ENCODE measurements around the gene TNN.

The TNN gene

GRCh38 chr1:175118375-175119367 lies 51.0 kb downstream of the TNN start:
- Histone ChIP-seq H3K36me3 (ENCODE audit: control insufficient read depth, low read depth, low read length) (no peaks in the 10 kb centered on the region), H3K4me1 (ENCODE audit: control insufficient read depth, low read depth, low read length) (no peaks in the 10 kb centered on the region), H3K4me3 (ENCODE audit: low read length) (no peak overlapping the region), H3K9me3 (ENCODE audit: control insufficient read depth, low read depth, low read length) (no peaks in the 10 kb centered on the region), H3K27me3 (ENCODE audit: control insufficient read depth, insufficient read depth, low read length) (no peaks in the 10 kb centered on the region), H3K27ac (ENCODE audit: low read length) (no peak overlapping the region), H3K9ac (ENCODE audit: low read length) (no peak overlapping the region)

- Histone ChIP-seq H3K27ac (ENCODE audit: low read length) (no peak overlapping the region), H3K9me3 (ENCODE audit: control insufficient read depth, low read depth, low read length) (no peaks in the 10 kb centered on the region)
Observed at GRCh38 chr1:175120511-175120910, 52.9 kb downstream of the TNN start.

GRCh38 chr1:175124861-175125260 lies 57.2 kb downstream of the TNN start:
- H3K4me3 ChIP-seq (ENCODE audit: low read length) = no peak overlapping the region
- no peaks in the 10 kb centered on the region for H3K9me3 ChIP-seq (ENCODE audit: control insufficient read depth, low read depth, low read length)
- H3K4me1 ChIP-seq (ENCODE audit: control insufficient read depth, low read depth, low read length) = peaks cover 8% of the 10 kb centered on the region
- no peaks in the 10 kb centered on the region for H3K36me3 ChIP-seq (ENCODE audit: control insufficient read depth, low read depth, low read length)
- H3K27me3 ChIP-seq (ENCODE audit: control insufficient read depth, insufficient read depth, low read length) = no peaks in the 10 kb centered on the region
- no peak overlapping the region for H3K27ac ChIP-seq (ENCODE audit: low read length)
- H3K9ac ChIP-seq (ENCODE audit: low read length) = no peak overlapping the region

More at GRCh38 chr1:175120511-175120910, 52.9 kb downstream of the TNN start:
- Histone ChIP-seq H3K4me1 (ENCODE audit: control insufficient read depth, low read depth, low read length) (no peaks in the 10 kb centered on the region), H3K27me3 (ENCODE audit: control insufficient read depth, insufficient read depth, low read length) (no peaks in the 10 kb centered on the region), H3K4me3 (ENCODE audit: low read length) (no peak overlapping the region), H3K36me3 (ENCODE audit: control insufficient read depth, low read depth, low read length) (no peaks in the 10 kb centered on the region), H3K9ac (ENCODE audit: low read length) (no peak overlapping the region)

- Histone ChIP-seq H3K27ac (ENCODE audit: low read length) (no peak overlapping the region), H3K4me1 (ENCODE audit: control insufficient read depth, low read depth, low read length) (peaks cover 22% of the 10 kb centered on the region), H3K4me3 (ENCODE audit: low read length) (no peak overlapping the region), H3K9me3 (ENCODE audit: control insufficient read depth, low read depth, low read length) (no peaks in the 10 kb centered on the region), H3K36me3 (ENCODE audit: control insufficient read depth, low read depth, low read length) (no peaks in the 10 kb centered on the region), H3K27me3 (ENCODE audit: control insufficient read depth, insufficient read depth, low read length) (no peaks in the 10 kb centered on the region), H3K9ac (ENCODE audit: low read length) (no peak overlapping the region)
Observed at GRCh38 chr1:175126347-175126746, 58.7 kb downstream of the TNN start.

- H3K9me3 ChIP-seq (ENCODE audit: control insufficient read depth, low read depth, low read length) = no peaks in the 10 kb centered on the region
- no peak overlapping the region for H3K9ac ChIP-seq (ENCODE audit: low read length)
- no peaks in the 10 kb centered on the region for H3K27me3 ChIP-seq (ENCODE audit: control insufficient read depth, insufficient read depth, low read length)
- no peaks in the 10 kb centered on the region for H3K36me3 ChIP-seq (ENCODE audit: control insufficient read depth, low read depth, low read length)
- H3K4me3 ChIP-seq (ENCODE audit: low read length) = no peak overlapping the region
- peaks cover 31% of the 10 kb centered on the region for H3K4me1 ChIP-seq (ENCODE audit: control insufficient read depth, low read depth, low read length)
- no peak overlapping the region for H3K27ac ChIP-seq (ENCODE audit: low read length)
Observed at GRCh38 chr1:175127565-175127964, 59.9 kb downstream of the TNN start.

GRCh38 chr1:175128523-175128922 lies 60.9 kb downstream of the TNN start:
- H3K27me3 ChIP-seq (ENCODE audit: control insufficient read depth, insufficient read depth, low read length) = no peaks in the 10 kb centered on the region
- H3K27ac ChIP-seq (ENCODE audit: low read length) = no peak overlapping the region
- H3K4me3 ChIP-seq (ENCODE audit: low read length) = no peak overlapping the region
- H3K4me1 ChIP-seq (ENCODE audit: control insufficient read depth, low read depth, low read length) = peaks cover 31% of the 10 kb centered on the region
- no peaks in the 10 kb centered on the region for H3K9me3 ChIP-seq (ENCODE audit: control insufficient read depth, low read depth, low read length)
- H3K9ac ChIP-seq (ENCODE audit: low read length) = no peak overlapping the region
- H3K36me3 ChIP-seq (ENCODE audit: control insufficient read depth, low read depth, low read length) = no peaks in the 10 kb centered on the region

- H3K4me1 ChIP-seq (ENCODE audit: control insufficient read depth, low read depth, low read length) = peaks cover 31% of the 10 kb centered on the region
- H3K4me3 ChIP-seq (ENCODE audit: low read length) = no peak overlapping the region
- H3K36me3 ChIP-seq (ENCODE audit: control insufficient read depth, low read depth, low read length) = no peaks in the 10 kb centered on the region
- H3K9me3 ChIP-seq (ENCODE audit: control insufficient read depth, low read depth, low read length) = no peaks in the 10 kb centered on the region
- H3K27ac ChIP-seq (ENCODE audit: low read length) = peak overlapping the region; percentile 79
- no peaks in the 10 kb centered on the region for H3K27me3 ChIP-seq (ENCODE audit: control insufficient read depth, insufficient read depth, low read length)
- peak overlapping the region; percentile 36 for H3K9ac ChIP-seq (ENCODE audit: low read length)
Observed at GRCh38 chr1:175129182-175129581, 61.5 kb downstream of the TNN start.

GRCh38 chr1:175129644-175129996 lies 62.0 kb downstream of the TNN start:
- Histone ChIP-seq H3K36me3 (ENCODE audit: control insufficient read depth, low read depth, low read length) (no peaks in the 10 kb centered on the region), H3K9me3 (ENCODE audit: control insufficient read depth, low read depth, low read length) (no peaks in the 10 kb centered on the region), H3K9ac (ENCODE audit: low read length) (peak overlapping the region; percentile 36), H3K27ac (ENCODE audit: low read length) (peak overlapping the region; percentile 79), H3K27me3 (ENCODE audit: control insufficient read depth, insufficient read depth, low read length) (no peaks in the 10 kb centered on the region), H3K4me1 (ENCODE audit: control insufficient read depth, low read depth, low read length) (peaks cover 31% of the 10 kb centered on the region), H3K4me3 (ENCODE audit: low read length) (no peak overlapping the region)

GRCh38 chr1:175129997-175130648 lies 62.5 kb downstream of the TNN start:
- Histone ChIP-seq H3K4me3 (ENCODE audit: low read length) (peak overlapping the region; percentile 9), H3K27me3 (ENCODE audit: control insufficient read depth, insufficient read depth, low read length) (no peaks in the 10 kb centered on the region), H3K9ac (ENCODE audit: low read length) (peak overlapping the region; percentile 36), H3K36me3 (ENCODE audit: control insufficient read depth, low read depth, low read length) (no peaks in the 10 kb centered on the region), H3K4me1 (ENCODE audit: control insufficient read depth, low read depth, low read length) (peaks cover 31% of the 10 kb centered on the region), H3K27ac (ENCODE audit: low read length) (peak overlapping the region; percentile 79), H3K9me3 (ENCODE audit: control insufficient read depth, low read depth, low read length) (no peaks in the 10 kb centered on the region)

GRCh38 chr1:175130649-175131045 lies 63.0 kb downstream of the TNN start:
- no peaks in the 10 kb centered on the region for H3K36me3 ChIP-seq (ENCODE audit: control insufficient read depth, low read depth, low read length)
- peak overlapping the region; percentile 36 for H3K9ac ChIP-seq (ENCODE audit: low read length)
- no peaks in the 10 kb centered on the region for H3K9me3 ChIP-seq (ENCODE audit: control insufficient read depth, low read depth, low read length)
- H3K4me3 ChIP-seq (ENCODE audit: low read length) = peak overlapping the region; percentile 9
- H3K27ac ChIP-seq (ENCODE audit: low read length) = peak overlapping the region; percentile 79
- no peaks in the 10 kb centered on the region for H3K27me3 ChIP-seq (ENCODE audit: control insufficient read depth, insufficient read depth, low read length)
- H3K4me1 ChIP-seq (ENCODE audit: control insufficient read depth, low read depth, low read length) = peaks cover 31% of the 10 kb centered on the region

GRCh38 chr1:175131095-175131494 lies 63.5 kb downstream of the TNN start:
- H3K4me1 ChIP-seq (ENCODE audit: control insufficient read depth, low read depth, low read length) = peaks cover 31% of the 10 kb centered on the region
- H3K9ac ChIP-seq (ENCODE audit: low read length) = no peak overlapping the region
- no peaks in the 10 kb centered on the region for H3K36me3 ChIP-seq (ENCODE audit: control insufficient read depth, low read depth, low read length)
- H3K27ac ChIP-seq (ENCODE audit: low read length) = no peak overlapping the region
- no peaks in the 10 kb centered on the region for H3K9me3 ChIP-seq (ENCODE audit: control insufficient read depth, low read depth, low read length)
- no peak overlapping the region for H3K4me3 ChIP-seq (ENCODE audit: low read length)
- H3K27me3 ChIP-seq (ENCODE audit: control insufficient read depth, insufficient read depth, low read length) = no peaks in the 10 kb centered on the region
